Activated CD8-positive, alpha-beta memory T cell treated with anti-CD3 and anti-CD28 coated beads for 36 hours (primary cell): ENCODE measurements around the gene CDC5L. TPM values are rescaled to one million over a fixed set of nuclear protein-coding genes. Genes with fewer than 3 reads are reported as not detected.

Source experiments
- total RNA-seq, 2 experiments: library from RNA; stranded (reverse); gene quantifications; one replicate each; pipeline ENCODE4 v1.2.3, GENCODE V29; 2021

Gene CDC5L
- total RNA-seq, 2 experiments from 2014 or later = 28.2 to 28.5 TPM

Other genes with a start within 250 kb of the CDC5L start
- not detected for gene CAPN11, start 228.9 kb upstream of the CDC5L start, total RNA-seq
- not detected for gene MYMX, start 170.8 kb upstream of the CDC5L start, total RNA-seq
- 100 to 1,000 TPM; 116 TPM for gene SLC29A1, start 164.1 kb upstream of the CDC5L start, total RNA-seq
- gene HSP90AB1, start 140.6 kb upstream of the CDC5L start, total RNA-seq = 1,000 to 10,000 TPM; 2,366 to 2,390 TPM
- 10 to 100 TPM; 32.5 to 32.6 TPM for gene SLC35B2, start 130.2 kb upstream of the CDC5L start, total RNA-seq
- 10 to 100 TPM; 27.8 to 28.7 TPM for gene NFKBIE, start 122.2 kb upstream of the CDC5L start, total RNA-seq
- gene TMEM151B, start 117.3 kb upstream of the CDC5L start, total RNA-seq = not detected
- 10 to 100 TPM; 24.5 to 24.9 TPM for gene AARS2, start 74.4 kb upstream of the CDC5L start, total RNA-seq
- gene SPATS1, start 45.1 kb upstream of the CDC5L start, total RNA-seq = not detected